IMR-90 (cell line): ENCODE measurements around the gene TNFRSF9. TPM values are rescaled to one million over a fixed set of nuclear protein-coding genes. Genes with fewer than 3 reads are reported as not detected.
A peak's percentile ranks its signal among the peaks of the same experiment; 100 is the strongest.

Experiments
- ATAC-seq: fragments of 200-7000 bp; cut with Tn5 transposase; 2 replicates; pipeline ENCODE4 v1.9.1; 2020; ENCODE audit warnings: low read depth, mild to moderate bottlenecking, moderate library complexity
- BruUV-seq: library from RNA; stranded (reverse); fragments of 400-500 nt; replicated peaks from 2 replicates; lab custom pipeline; 2021; lab: Mats Ljungman, UMichigan
- CTCF ChIA-PET: fragments of 300-600 bp; formaldehyde crosslinking; extraction: SDS; loops from one replicate; lab custom pipeline; 2021; ENCODE audit warnings: antibody characterized with exemption; lab: Yijun Ruan, JAX
- POLR2A ChIA-PET: fragments of 300-600 bp; sonication (Branson Sonifier 250); formaldehyde crosslinking; loops from one replicate; lab custom pipeline; 2022; ENCODE audit warnings: antibody characterized with exemption; ENCODE audit not compliant: unreplicated experiment; lab: Charles Lee
- DNase-seq: peaks from one replicate; pipeline ENCODE4 v3.0.0; 2013
- H2AFZ ChIP-seq: replicated peaks from 2 replicates; pipeline ENCODE3; 2013; ENCODE audit warnings: low read length, mild to moderate bottlenecking; ENCODE audit not compliant: poor library complexity
- H2AK5ac ChIP-seq: 2 replicates; pipeline ENCODE4 v1.6.1; 2013; ENCODE audit warnings: low read depth, low read length, inconsistent platforms
- H2AK9ac ChIP-seq: replicated peaks from 2 replicates; pipeline ENCODE3; 2013; ENCODE audit warnings: mild to moderate bottlenecking, low read depth, low read length, moderate library complexity; ENCODE audit not compliant: poor library complexity
- H2BK120ac ChIP-seq: 2 replicates; pipeline ENCODE4 v1.6.1; 2013; ENCODE audit warnings: low read depth, low read length, inconsistent platforms
- H2BK15ac ChIP-seq: 3 replicates; pipeline ENCODE4 v1.6.1; 2013; ENCODE audit warnings: low read depth, low read length, inconsistent platforms
- H2BK20ac ChIP-seq: 2 replicates; pipeline ENCODE4 v1.6.1; 2013; ENCODE audit warnings: low read depth, mild to moderate bottlenecking, inconsistent platforms, low read length, moderate library complexity
- H2BK5ac ChIP-seq: 2 replicates; pipeline ENCODE4 v1.6.1; 2013; ENCODE audit warnings: mild to moderate bottlenecking, low read depth, low read length, inconsistent platforms; ENCODE audit not compliant: poor library complexity, severe bottlenecking
- H3K14ac ChIP-seq: replicated peaks from 2 replicates; pipeline ENCODE4 v1.6.1; 2013; ENCODE audit warnings: low read depth, low read length, inconsistent platforms
- H3K18ac ChIP-seq: 2 replicates; pipeline ENCODE4 v1.6.1; 2013; ENCODE audit warnings: low read depth, low read length, control low read depth
- H3K23ac ChIP-seq: 2 replicates; pipeline ENCODE4 v1.6.1; 2013; ENCODE audit warnings: low read depth, low read length, inconsistent platforms
- H3K27ac ChIP-seq: 2 replicates; pipeline ENCODE4 v1.5.1; 2013; ENCODE audit warnings: mild to moderate bottlenecking, control low read depth, low read length; ENCODE audit not compliant: insufficient read depth
- H3K27me3 ChIP-seq: 2 replicates; pipeline ENCODE4 v1.6.1; 2013; ENCODE audit warnings: low read length; ENCODE audit not compliant: control insufficient read depth, insufficient read depth
- H3K36me3 ChIP-seq: 2 replicates; pipeline ENCODE4 v1.6.1; 2013; ENCODE audit warnings: low read length, mixed read lengths; ENCODE audit not compliant: control insufficient read depth, insufficient read depth
- H3K4ac ChIP-seq: 2 replicates; pipeline ENCODE4 v1.6.1; 2013; ENCODE audit warnings: low read depth, low read length, inconsistent platforms
- H3K4me1 ChIP-seq: 2 replicates; pipeline ENCODE4 v1.6.1; 2013; ENCODE audit warnings: low read length, mixed read lengths; ENCODE audit not compliant: control insufficient read depth, insufficient read depth
- H3K4me2 ChIP-seq: 2 replicates; pipeline ENCODE4 v1.6.1; 2013; ENCODE audit warnings: low read depth, mild to moderate bottlenecking, control low read depth, low read length, moderate library complexity
- H3K4me3 ChIP-seq: 2 replicates; pipeline ENCODE4 v1.5.1; 2013; ENCODE audit warnings: low read depth, mild to moderate bottlenecking, control low read depth, low read length, moderate library complexity; ENCODE audit not compliant: insufficient read depth
- H3K56ac ChIP-seq: 2 replicates; pipeline ENCODE4 v1.6.1; 2013; ENCODE audit warnings: low read length, inconsistent platforms; ENCODE audit not compliant: insufficient read depth; ENCODE audit errors: extremely low read depth
- H3K79me1 ChIP-seq, 2 experiments: 2 replicates each; pipeline ENCODE4 v1.6.1; 2013; ENCODE audit warnings: low read length in 2 of 2, inconsistent platforms in 1 of 2, low read depth in 1 of 2
- H3K9ac ChIP-seq: 2 replicates; pipeline ENCODE4 v1.6.1; 2013; ENCODE audit warnings: low read depth, low read length, control low read depth
- H3K9me1 ChIP-seq: 2 replicates; pipeline ENCODE4 v1.6.1; 2013; ENCODE audit warnings: low read length, inconsistent platforms; ENCODE audit not compliant: insufficient read depth
- H3K9me3 ChIP-seq: 2 replicates; pipeline ENCODE4 v1.6.1; 2013; ENCODE audit warnings: low read length; ENCODE audit not compliant: control insufficient read depth, insufficient read depth
- H4K20me1 ChIP-seq: 2 replicates; pipeline ENCODE4 v1.6.1; 2013; ENCODE audit warnings: low read length, inconsistent platforms; ENCODE audit not compliant: insufficient read depth
- H4K5ac ChIP-seq: 2 replicates; pipeline ENCODE4 v1.6.1; 2013; ENCODE audit warnings: mild to moderate bottlenecking, low read depth, low read length, control low read depth
- H4K8ac ChIP-seq, 2 experiments: 2 replicates each; pipeline ENCODE4 v1.6.1; 2013; ENCODE audit warnings: low read depth in 2 of 2, low read length in 2 of 2, control low read depth in 1 of 2, inconsistent platforms in 1 of 2
- H4K91ac ChIP-seq: 2 replicates; pipeline ENCODE4 v1.6.1; 2013; ENCODE audit warnings: low read depth, low read length, inconsistent platforms; ENCODE audit not compliant: insufficient read depth
- FOS ChIP-seq: fragments of 150-350 bp; IDR thresholded peaks from 2 replicates; pipeline ENCODE4 v1.6.1; 2016; ENCODE audit warnings: low read depth, low read length
- MAFK ChIP-seq: IDR thresholded peaks from 2 replicates; pipeline ENCODE4 v1.6.1; 2012; ENCODE audit warnings: low read depth, low read length, improper control_type of control experiment
- MAZ ChIP-seq: IDR thresholded peaks from 2 replicates; pipeline ENCODE4 v1.6.1; 2012; ENCODE audit warnings: low read depth, mild to moderate bottlenecking, low read length, improper control_type of control experiment, moderate library complexity, borderline replicate concordance
- MXI1 ChIP-seq: IDR thresholded peaks from 2 replicates; pipeline ENCODE4 v1.6.1; 2012; ENCODE audit warnings: low read depth, mild to moderate bottlenecking, low read length, moderate library complexity, borderline replicate concordance
- WGBS, 2 experiments: methylation state at CpG; one replicate each; pipeline versions ENCODE4 v1.1.5 to v1.1.7; 2013; ENCODE audit warnings: missing lambda C conversion rate in 2 of 2; ENCODE audit not compliant: insufficient read length in 1 of 2; ENCODE audit errors: extremely low coverage in 2 of 2; 5-methylcytosine and 5-hydroxymethylcytosine counted together
- dilution Hi-C: fragments of 300-500 bp; cut with HindIII; formaldehyde crosslinking; loops from one replicate; pipeline ENCODE4 v1.14.3; 2018; ENCODE audit warnings: low sequenced_read_pairs; ENCODE audit not compliant: unreplicated experiment
- in situ Hi-C: fragments of 300-500 bp; cut with MboI; formaldehyde crosslinking; loops from 3 replicates; pipeline ENCODE4 v1.14.3; 2019; ENCODE audit warnings: low sequenced_read_pairs, inconsistent platforms, mixed read lengths
- intact Hi-C: fragments of 100-400 bp; cut with micrococcal nuclease; formaldehyde crosslinking; loops from 2 replicates; pipeline ENCODE4 v1.10.0; 2022
- polyA plus RNA-seq, 3 experiments: library from polyadenylated mRNA; depleted of rRNA; stranded (reverse); fragments of >200 nt; gene quantifications; 2 replicates each; pipeline ENCODE4 v1.2.3, GENCODE V29; 2012; ENCODE audit warnings: low replicate concordance in 1 of 3
- total RNA-seq: library from RNA; depleted of rRNA; stranded (reverse); fragments of >200 nt; gene quantifications from 2 replicates; pipeline ENCODE4 v1.2.3, GENCODE V29; 2012

TNFRSF9 gene
- total and polyA plus RNA-seq, 2 of the 4 experiments (the other 2 are of a cell fraction): 0.43 to 0.72 TPM

DNA sequence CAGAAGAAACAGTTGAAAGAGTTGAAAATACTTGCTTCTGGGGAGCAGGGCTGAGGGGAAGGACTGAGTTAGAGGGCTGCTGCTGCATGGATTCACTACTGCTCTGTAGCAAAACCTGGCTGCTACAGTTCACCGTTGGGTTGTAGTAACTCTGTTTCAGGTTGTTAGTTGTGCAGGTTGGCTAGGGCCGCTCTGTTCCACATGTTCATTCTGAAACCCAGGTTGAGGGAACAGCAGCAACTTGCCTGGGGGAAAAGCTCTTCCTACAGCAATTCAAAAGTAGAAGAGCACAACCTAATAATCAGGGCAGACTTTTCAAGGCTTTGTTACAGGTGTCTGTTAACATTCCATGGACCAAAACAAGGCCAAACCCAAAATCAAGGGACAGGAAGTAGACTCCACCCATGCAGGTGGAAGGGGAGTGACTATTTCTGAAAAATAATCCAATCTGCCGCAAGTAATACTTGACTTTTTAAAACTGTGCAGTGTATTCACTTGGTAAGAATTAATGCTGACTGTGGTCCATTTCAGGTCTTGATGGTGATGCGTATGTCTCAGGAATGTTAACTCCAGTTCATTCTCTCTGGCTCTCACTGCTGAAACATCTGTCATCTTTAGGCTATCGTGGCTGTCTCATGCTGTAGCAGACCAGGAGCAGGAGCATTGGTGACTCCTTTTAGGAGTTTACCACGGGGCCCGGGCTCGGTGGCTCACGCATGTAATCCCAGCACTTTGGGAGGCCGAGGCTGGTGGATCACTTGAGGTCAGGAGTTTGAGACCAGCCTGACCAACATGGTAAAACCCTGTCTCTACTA lies 15.8 kb upstream of the TNFRSF9 start:
- 10% methylated on average over 2 of the region's 10 CpGs; no CpG with 5 or more reads in 1 of the 2 experiments for WGBS, 2 experiments
- in situ Hi-C loops (no loop called here), dilution Hi-C loops (no loop called here), intact Hi-C loops (no loop called here)
- no peak overlapping the region for H3K4me3 ChIP-seq
- no peak overlapping the region for H2BK5ac ChIP-seq
- no peak overlapping the region; the same call in 1 of the 2 replicates for H2AK5ac ChIP-seq
- peak; percentile 15 for ATAC-seq
- no peak overlapping the region for H3K56ac ChIP-seq
- H4K20me1 ChIP-seq: no peaks in the 10 kb centered on the region
- H3K27me3 ChIP-seq: no peaks in the 10 kb centered on the region
- no peak for TF ChIP-seq MAZ
- 0 out of 2 replicates have a peak, but pooled peaks have one; percentile 32 for TF ChIP-seq MXI1
- TF ChIP-seq MAFK: peak; percentile 99
- no peak for TF ChIP-seq FOS
- H3K27ac ChIP-seq: no peak overlapping the region
- H4K5ac ChIP-seq: no peak overlapping the region
- no peaks in the 10 kb centered on the region for H3K36me3 ChIP-seq
- H4K8ac ChIP-seq: no peak overlapping the region
- H3K4ac ChIP-seq: no peak overlapping the region
- no peak overlapping the region for H3K9ac ChIP-seq
- H3K4me1 ChIP-seq: 0 out of 2 replicates have a peak, but pooled peaks cover 4% of the 10 kb centered on the region
- BruUV-seq: no TSS peak
- ChIA-PET POLR2A (no interaction called here), CTCF (no interaction called here)
- H3K9me3 ChIP-seq: no peaks in the 10 kb centered on the region
- no peak overlapping the region for H2BK20ac ChIP-seq
- H2BK15ac ChIP-seq: no peak overlapping the region
- H3K23ac ChIP-seq: no peak overlapping the region
- H3K4me2 ChIP-seq: no peak overlapping the region
- peak overlapping the region; percentile 31 for H2AK9ac ChIP-seq
- no peak overlapping the region for H3K14ac ChIP-seq
- H4K91ac ChIP-seq: no peak overlapping the region
- H2BK120ac ChIP-seq: no peak overlapping the region
- H2AFZ ChIP-seq: peak overlapping the region; percentile 13
- peaks cover 5 to 6% of the 10 kb centered on the region in 2 experiments; a peak in 2 of 4 replicates for H3K79me1 ChIP-seq
- peak; percentile 91 for DNase-seq
- H3K18ac ChIP-seq: no peak overlapping the region
- H3K9me1 ChIP-seq: no peaks in the 10 kb centered on the region
